ENCODE measurements around the gene PRR29.

PRR29 gene

GRCh38 chr17:64042700-64043485 lies 44.7 kb downstream of the PRR29 start:
- no peak for DNase-seq (ENCODE audit: low read depth)

GRCh38 chr17:64045176-64045575 lies 47.0 kb downstream of the PRR29 start:
- no peak for DNase-seq (ENCODE audit: low read depth)

GRCh38 chr17:64048805-64049204 lies 50.7 kb downstream of the PRR29 start:
- no peak for DNase-seq (ENCODE audit: low read depth)

- no peak for DNase-seq (ENCODE audit: low read depth)
These were observed 53.0 kb downstream of the PRR29 start for GRCh38 chr17:64051153-64051552.

- no peak for DNase-seq (ENCODE audit: low read depth)
These were observed 55.0 kb downstream of the PRR29 start for GRCh38 chr17:64053101-64053500.
